SU-DHL-6 (cell line): ENCODE data around the gene SRP14.

Source experiments
- EZH2phosphoT487 ChIP-seq: fragments of 200-600 bp; sonication (generic), shearing (Covaris generic); conservative IDR thresholded peaks from 2 replicates; pipeline ENCODE4 v1.6.1; 2018; ENCODE audit warnings: mild to moderate bottlenecking, antibody characterized with exemption, low read length, moderate library complexity, mixed read lengths
- TF ChIP-seq, protein P1 (sequence below): fragments of 200-600 bp; sonication (generic); IDR thresholded peaks from one replicate; pipeline ENCODE4 v1.5.1; 2017; ENCODE audit warnings: antibody characterized with exemption, mild to moderate bottlenecking, low read length, moderate library complexity; ENCODE audit not compliant: insufficient read depth, poor library complexity, severe bottlenecking

DNA sequence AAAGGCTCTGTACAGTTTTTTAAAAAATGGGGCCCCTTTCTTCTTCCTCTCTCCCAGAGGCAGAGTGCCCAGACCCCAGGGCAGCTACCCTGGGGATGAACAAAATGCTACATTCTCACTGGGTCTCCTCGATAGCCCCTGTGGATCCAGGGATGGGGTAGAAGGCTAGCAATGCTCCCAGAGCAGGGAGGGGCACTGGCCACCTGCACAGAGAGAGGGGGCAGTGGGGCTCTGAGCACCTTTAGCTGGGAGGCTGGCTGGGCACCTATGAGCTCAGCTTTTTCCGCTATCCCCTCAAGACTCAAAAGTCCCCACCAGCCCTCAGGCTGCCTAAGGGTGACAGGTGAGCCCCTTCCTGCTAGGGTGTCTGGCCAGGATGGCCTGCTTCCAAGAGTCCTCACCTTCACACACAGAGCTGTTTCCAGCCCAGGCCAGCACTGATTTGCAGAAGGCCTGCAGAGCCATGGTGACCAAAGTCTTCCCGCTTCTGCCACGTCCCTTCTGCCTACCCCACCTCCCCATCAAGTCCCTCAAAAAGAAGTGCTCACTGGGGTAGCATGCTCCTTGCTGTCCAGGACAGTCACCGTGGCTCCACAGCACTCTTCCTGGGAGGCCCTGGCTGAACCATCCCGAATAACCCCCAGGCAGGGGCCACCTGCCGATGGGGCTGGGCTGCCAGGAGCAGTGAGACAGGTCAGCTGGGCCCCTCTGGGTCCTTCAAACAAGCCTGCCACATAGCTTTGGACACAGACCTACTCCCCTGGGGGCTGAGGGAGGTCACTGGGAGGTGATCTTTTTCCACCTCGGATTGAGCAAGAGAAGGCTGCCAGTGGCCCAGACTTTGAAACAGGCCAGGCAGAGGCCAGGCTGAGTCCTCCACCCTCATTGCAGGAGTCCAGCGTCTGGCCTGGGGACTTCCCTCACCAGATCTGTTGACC is 49.3 kb upstream of the SRP14 start:
- TF ChIP-seq, protein P1, sequence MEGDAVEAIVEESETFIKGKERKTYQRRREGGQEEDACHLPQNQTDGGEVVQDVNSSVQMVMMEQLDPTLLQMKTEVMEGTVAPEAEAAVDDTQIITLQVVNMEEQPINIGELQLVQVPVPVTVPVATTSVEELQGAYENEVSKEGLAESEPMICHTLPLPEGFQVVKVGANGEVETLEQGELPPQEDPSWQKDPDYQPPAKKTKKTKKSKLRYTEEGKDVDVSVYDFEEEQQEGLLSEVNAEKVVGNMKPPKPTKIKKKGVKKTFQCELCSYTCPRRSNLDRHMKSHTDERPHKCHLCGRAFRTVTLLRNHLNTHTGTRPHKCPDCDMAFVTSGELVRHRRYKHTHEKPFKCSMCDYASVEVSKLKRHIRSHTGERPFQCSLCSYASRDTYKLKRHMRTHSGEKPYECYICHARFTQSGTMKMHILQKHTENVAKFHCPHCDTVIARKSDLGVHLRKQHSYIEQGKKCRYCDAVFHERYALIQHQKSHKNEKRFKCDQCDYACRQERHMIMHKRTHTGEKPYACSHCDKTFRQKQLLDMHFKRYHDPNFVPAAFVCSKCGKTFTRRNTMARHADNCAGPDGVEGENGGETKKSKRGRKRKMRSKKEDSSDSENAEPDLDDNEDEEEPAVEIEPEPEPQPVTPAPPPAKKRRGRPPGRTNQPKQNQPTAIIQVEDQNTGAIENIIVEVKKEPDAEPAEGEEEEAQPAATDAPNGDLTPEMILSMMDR, result no peak
- TF ChIP-seq EZH2phosphoT487, result no peak
